SK-N-SH (cell line): ENCODE data around the gene LAMB1. TPM values are rescaled to one million over a fixed set of nuclear protein-coding genes. Genes with fewer than 3 reads are reported as not detected.

Experiments used
- CTCF ChIA-PET: fragments of 300-600, 350-600 bp; formaldehyde crosslinking; extraction: SDS; loops from one replicate; lab custom pipeline; 2021; lab: Yijun Ruan, JAX
- POLR2A ChIA-PET: fragments of 350-600 bp; sonication (Branson Sonifier 250); formaldehyde crosslinking; extraction: SDS; loops from one replicate; lab custom pipeline; 2020; ENCODE audit warnings: antibody characterized with exemption, inconsistent platforms; lab: Yijun Ruan, JAX
- DNase-seq: peaks from one replicate; pipeline ENCODE4 v3.0.0; 2012
- H2AFZ ChIP-seq: fragments of 200-600 bp; sonication (generic); 2 replicates; pipeline ENCODE4 v1.8.1; 2016; ENCODE audit warnings: antibody characterized with exemption, mild to moderate bottlenecking, low read depth
- H3F3A ChIP-seq: fragments of 200-600 bp; sonication (generic); replicated peaks from 2 replicates; pipeline ENCODE3; 2016; ENCODE audit warnings: antibody characterized with exemption, mild to moderate bottlenecking; ENCODE audit not compliant: insufficient read depth
- H3K27ac ChIP-seq, 2 experiments: fragments of 200-500 bp in 1 of 2; fragments of 200-600 bp in 1 of 2; sonication (Bioruptor generic) in 1 of 2; sonication (generic), shearing (Covaris generic) in 1 of 2; 2 replicates each; pipeline versions ENCODE4 v1.5.1 to v1.6.1; 2014 to 2016; ENCODE audit warnings: low read depth in 2 of 2, inconsistent platforms in 1 of 2, low read length in 1 of 2, mild to moderate bottlenecking in 1 of 2, mixed read lengths in 1 of 2
- H3K27me3 ChIP-seq: fragments of 200-600 bp; sonication (generic), shearing (Covaris generic); 2 replicates; pipeline ENCODE4 v1.6.1; 2016; ENCODE audit warnings: mixed run types; ENCODE audit not compliant: insufficient read depth
- H3K36me3 ChIP-seq, 2 experiments: fragments of 200-500 bp in 1 of 2; fragments of 200-600 bp in 1 of 2; sonication (Bioruptor generic) in 1 of 2; sonication (generic) in 1 of 2; replicated peaks in 1 of 2; 2 replicates each; pipeline versions ENCODE3 to v1.5.1; 2014 to 2016; ENCODE audit warnings: low read length in 1 of 2, mild to moderate bottlenecking in 1 of 2; ENCODE audit not compliant: insufficient read depth in 2 of 2, control insufficient read depth in 1 of 2
- H3K4me1 ChIP-seq, 2 experiments: fragments of 200-500 bp in 1 of 2; fragments of 200-600 bp in 1 of 2; sonication (Bioruptor generic) in 1 of 2; sonication (generic), shearing (Covaris generic) in 1 of 2; 2 replicates each; pipeline versions ENCODE4 v1.5.1 to v1.6.1; 2014 to 2016; ENCODE audit warnings: low read depth in 1 of 2, low read length in 1 of 2, mixed run types in 1 of 2; ENCODE audit not compliant: insufficient read depth in 2 of 2, control insufficient read depth in 1 of 2
- H3K4me2 ChIP-seq: fragments of 200-600 bp; sonication (generic), shearing (Covaris generic); 2 replicates; pipeline ENCODE4 v1.6.1; 2017; ENCODE audit warnings: mixed run types
- H3K4me3 ChIP-seq, 2 experiments: fragments of 200-500 bp in 1 of 2; fragments of 200-600 bp in 1 of 2; sonication (Bioruptor generic) in 1 of 2; sonication (generic), shearing (Covaris generic) in 1 of 2; 2 replicates each; pipeline versions ENCODE4 v1.5.1 to v1.8.1; 2014 to 2016; ENCODE audit warnings: low read depth in 2 of 2, inconsistent platforms in 1 of 2, low read length in 1 of 2, mild to moderate bottlenecking in 1 of 2, mixed read lengths in 1 of 2, moderate library complexity in 1 of 2
- H3K79me2 ChIP-seq: fragments of 200-600 bp; sonication (generic); 2 replicates; pipeline ENCODE4 v1.8.1; 2017; ENCODE audit warnings: mild to moderate bottlenecking; ENCODE audit not compliant: insufficient read depth
- H3K9ac ChIP-seq: fragments of 200-600 bp; sonication (generic); 2 replicates; pipeline ENCODE4 v1.6.1; 2017; ENCODE audit warnings: mixed run types
- H3K9me2 ChIP-seq: fragments of 200-600 bp; sonication (generic); 2 replicates; pipeline ENCODE4 v1.6.1; 2017; ENCODE audit warnings: mixed run types
- H3K9me3 ChIP-seq: fragments of 200-600 bp; sonication (generic); 2 replicates; pipeline ENCODE4 v1.6.1; 2017; ENCODE audit warnings: mixed run types, mild to moderate bottlenecking, moderate library complexity
- H4K20me1 ChIP-seq: fragments of 200-600 bp; sonication (generic); 2 replicates; pipeline ENCODE4 v1.6.1; 2017; ENCODE audit warnings: mild to moderate bottlenecking, mixed run types; ENCODE audit not compliant: insufficient read depth
- CHD2 ChIP-seq: fragments of 150-350 bp; IDR thresholded peaks from 2 replicates; pipeline ENCODE4 v1.6.1; 2018; ENCODE audit warnings: low read length; ENCODE audit not compliant: partially characterized antibody
- CTCF ChIP-seq: fragments of 200-600 bp; sonication (generic); IDR thresholded peaks from 2 replicates; pipeline ENCODE4 v1.6.1; 2017; ENCODE audit warnings: antibody characterized with exemption, mild to moderate bottlenecking, moderate library complexity
- ELF1 ChIP-seq: IDR thresholded peaks from 2 replicates; pipeline ENCODE4 v1.4.0; 2012
- EP300 ChIP-seq, 2 experiments: IDR thresholded peaks; 2 replicates each; pipeline versions ENCODE4 v1.4.0 to v1.6.1; 2012; ENCODE audit warnings: borderline replicate concordance in 1 of 2, low read depth in 1 of 2, low read length in 1 of 2
- FOSL2 ChIP-seq: IDR thresholded peaks from 2 replicates; pipeline ENCODE4 v1.4.0; 2012; ENCODE audit warnings: low read depth, mild to moderate bottlenecking, moderate library complexity, borderline replicate concordance
- GABPA ChIP-seq: IDR thresholded peaks from 2 replicates; pipeline ENCODE4 v1.4.0; 2012; ENCODE audit warnings: low read depth, mild to moderate bottlenecking
- IRF3 ChIP-seq: fragments of 150-350 bp; IDR thresholded peaks from 2 replicates; pipeline ENCODE4 v1.6.1; 2016; ENCODE audit warnings: mild to moderate bottlenecking, low read depth, low read length
- JUND ChIP-seq: IDR thresholded peaks from 2 replicates; pipeline ENCODE4 v1.4.0; 2012
- PBX3 ChIP-seq: IDR thresholded peaks from 2 replicates; pipeline ENCODE4; 2012
- POLR2AphosphoS5 ChIP-seq: IDR thresholded peaks from 2 replicates; pipeline ENCODE4 v1.6.1; 2012; ENCODE audit warnings: low read depth, low read length
- RAD21 ChIP-seq: IDR thresholded peaks from 2 replicates; pipeline ENCODE4 v1.6.1; 2012; ENCODE audit warnings: mild to moderate bottlenecking, low read length
- RFX5 ChIP-seq: IDR thresholded peaks from 2 replicates; pipeline ENCODE4 v1.6.1; 2012; ENCODE audit warnings: mild to moderate bottlenecking, improper control_type of control experiment, low read length
- RXRA ChIP-seq: IDR thresholded peaks from 2 replicates; pipeline ENCODE4 v1.4.0; 2012; ENCODE audit warnings: low read depth, mild to moderate bottlenecking, borderline replicate concordance
- SIN3A ChIP-seq: IDR thresholded peaks from 2 replicates; pipeline ENCODE4 v1.6.1; 2012; ENCODE audit warnings: low read depth, mild to moderate bottlenecking, low read length, moderate library complexity, borderline replicate concordance
- TAF1 ChIP-seq: IDR thresholded peaks from 2 replicates; pipeline ENCODE4 v1.6.1; 2012; ENCODE audit warnings: low read depth, mild to moderate bottlenecking, low read length, moderate library complexity, borderline replicate concordance
- TCF12 ChIP-seq: IDR thresholded peaks from 2 replicates; pipeline ENCODE4 v1.4.0; 2012
- USF1 ChIP-seq: IDR thresholded peaks from 2 replicates; pipeline ENCODE4 v1.4.0; 2012; ENCODE audit warnings: low read depth, borderline replicate concordance
- USF2 ChIP-seq: fragments of 150-350 bp; IDR thresholded peaks from 2 replicates; pipeline ENCODE4 v1.6.1; 2017; ENCODE audit warnings: antibody characterized with exemption, low read length, low read depth, borderline replicate concordance
- WGBS: methylation state at CpG from one replicate; pipeline ENCODE4 v1.1.6; 2017; ENCODE audit warnings: low lambda C conversion rate; 5-methylcytosine and 5-hydroxymethylcytosine counted together
- polyA plus RNA-seq, 3 experiments: library from polyadenylated mRNA; depleted of rRNA; stranded (reverse); fragments of >200 nt; gene quantifications; 2 replicates each; pipeline ENCODE4 v1.2.3, GENCODE V29; 2012

Gene LAMB1
- polyA plus RNA-seq, 1 of the 3 experiments (the other 2 are of a cell fraction) = 435 TPM

GRCh38 chr7:107946451-107946850 lies 56.5 kb downstream of the LAMB1 start:
- no peaks in the 10 kb centered on the region; the same call in 1 of the 2 replicates for H4K20me1 ChIP-seq
- H3K4me3 ChIP-seq = no peak overlapping the region
- peaks cover 20% of the 10 kb centered on the region; the same call in 1 of the 2 replicates for H3K79me2 ChIP-seq
- H3K9me3 ChIP-seq = no peaks in the 10 kb centered on the region
- DNase-seq = no peak
- peaks cover 84 to 86% of the 10 kb centered on the region in 2 experiments for H3K36me3 ChIP-seq
- H3F3A ChIP-seq = peaks cover 75% of the 10 kb centered on the region
- WGBS = 36% methylated on average over 2 of the region's 2 CpGs
- peak overlapping the region; percentile 51 to 93; a peak in 3 of 4 replicates for H3K27ac ChIP-seq
- H2AFZ ChIP-seq = no peak overlapping the region
- no peaks in the 10 kb centered on the region for H3K27me3 ChIP-seq
- TF ChIP-seq ELF1 = no peak
- peak; percentile 62 for TF ChIP-seq PBX3
- peak; percentile 24; the same call in 1 of the 2 replicates for TF ChIP-seq FOSL2
- peak; percentile 29 for TF ChIP-seq JUND
- TF ChIP-seq IRF3 = no peak
- TF ChIP-seq EP300 (IDR thresholded peaks at IDR 0.05; ENCODE audit: borderline replicate concordance in 1 of 2, low read depth in 1 of 2, low read length in 1 of 2) = no peak
- no peak; the same call in 1 of the 2 replicates for TF ChIP-seq TCF12
- TF ChIP-seq GABPA = no peak
- TF ChIP-seq RAD21 = no peak
- no peak for TF ChIP-seq RXRA
- no peak for TF ChIP-seq CTCF
- no peak for TF ChIP-seq USF2
- TF ChIP-seq POLR2AphosphoS5 = no peak; the same call in 1 of the 2 replicates
- H3K4me2 ChIP-seq = peak overlapping the region; percentile 15; the same call in 1 of the 2 replicates
- peak overlapping the region; percentile 4; the same call in 1 of the 2 replicates for H3K9ac ChIP-seq
- CTCF ChIA-PET = interaction anchor here (2.2 kb wide), 1 partner anchor 200 kb away, joined by 5 read pairs; no protein-coding TSS in a partner anchor
- POLR2A ChIA-PET = no interaction called here
- no peaks in the 10 kb centered on the region for H3K9me2 ChIP-seq
- H3K4me1 ChIP-seq = peaks cover 20 to 43% of the 10 kb centered on the region in 2 experiments

GRCh38 chr7:107945332-107945731 lies 57.6 kb downstream of the LAMB1 start:
- Histone ChIP-seq H3K9me2 (no peaks in the 10 kb centered on the region), H3K27me3 (no peaks in the 10 kb centered on the region), H3K9ac (no peak overlapping the region), H3K4me1 (peaks cover 18 to 49% of the 10 kb centered on the region in 2 experiments), H3K9me3 (no peaks in the 10 kb centered on the region), H3K4me2 (no peak overlapping the region), H3K79me2 (peaks cover 11% of the 10 kb centered on the region; the same call in 1 of the 2 replicates), H3F3A (peaks cover 75% of the 10 kb centered on the region), H3K27ac (peak overlapping the region; percentile 0 to 23; a peak in 1 of 4 replicates), H4K20me1 (no peaks in the 10 kb centered on the region; the same call in 1 of the 2 replicates), H3K4me3 (no peak overlapping the region), H2AFZ (no peak overlapping the region), H3K36me3 (peaks cover 84% of the 10 kb centered on the region in 2 experiments)
- WGBS = 98% methylated on average over 2 of the region's 2 CpGs
- POLR2A ChIA-PET = no interaction called here
- CTCF ChIA-PET = interaction anchor here (0.8 to 2.2 kb wide), 2 partner anchors 201 to 220 kb away, joined by 3 to 5 read pairs; no protein-coding TSS in a partner anchor
- no peak for DNase-seq
- TF ChIP-seq CTCF = no peak
- TF ChIP-seq ELF1 = no peak
- no peak for TF ChIP-seq TAF1
- no peak for TF ChIP-seq USF1
- no peak for TF ChIP-seq SIN3A
- TF ChIP-seq RAD21 = no peak
- no peak for TF ChIP-seq CHD2
- no peak for TF ChIP-seq RFX5
